Prostate gland (tissue), 2 donors: ENCODE measurements around the gene CLPTM1. TPM values are rescaled to one million over a fixed set of nuclear protein-coding genes. Genes with fewer than 3 reads are reported as not detected.
"Not testable (repeated sequence)": the region's sequence is repeated elsewhere in the genome, so short reads cannot be mapped to it uniquely, and the experiment has no call there.

ENCODE experiments used
- DNase-seq: peaks from one replicate; pipeline ENCODE4 v3.0.0-alpha.2; 2019; ENCODE audit warnings: low spot score
- H3K27ac ChIP-seq, 2 donors: fragments of 200-600 bp; sonication (generic); 2 replicates each; pipeline ENCODE4 v1.5.1; 2017 to 2019
- H3K27me3 ChIP-seq: fragments of 200-600 bp; sonication (generic); replicated peaks from 2 replicates; pipeline ENCODE4 v1.5.1; 2019; ENCODE audit not compliant: insufficient read depth
- H3K36me3 ChIP-seq, 2 donors: fragments of 200-600 bp; sonication (generic); 1 replicate in 1 of 2; 2 replicates in 1 of 2; pipeline versions ENCODE4 v1.5.1 to v1.8.1; 2017 to 2019
- H3K4me1 ChIP-seq: fragments of 200-600 bp; sonication (generic); replicated peaks from 2 replicates; pipeline ENCODE4 v1.5.1; 2019
- H3K4me3 ChIP-seq, 2 donors: fragments of 200-600 bp; sonication (generic); 2 replicates each; pipeline ENCODE4 v1.5.1; 2017 to 2019
- H3K9me3 ChIP-seq: fragments of 200-600 bp; sonication (generic); 2 replicates; pipeline ENCODE4 v1.5.1; 2017
- POLR2A ChIP-seq: fragments of 450-650 bp; IDR thresholded peaks from one replicate; pipeline ENCODE4 v1.6.1; 2016; ENCODE audit warnings: antibody characterized with exemption, mild to moderate bottlenecking
- POLR2AphosphoS5 ChIP-seq: sonication (generic); formaldehyde crosslinking; IDR thresholded peaks from one replicate; pipeline ENCODE4 v1.6.1; 2017; ENCODE audit warnings: antibody characterized with exemption
- WGBS: methylation state at CpG from one replicate; pipeline ENCODE4 v1.1.5; 2018; 5-methylcytosine and 5-hydroxymethylcytosine counted together
- intact Hi-C: fragments of 100-400 bp; cut with DNase I; formaldehyde crosslinking; loops from one replicate; pipeline ENCODE4 v1.14.2; 2022
- total RNA-seq, 2 donors: library from RNA; depleted of rRNA; stranded (reverse); fragments of >200 nt; gene quantifications; one replicate each; pipeline ENCODE4 v1.1.0, GENCODE V29; 2016
- TF ChIP-seq, protein P1 (sequence below), 4 experiments: fragments of 200-600 bp in 2 of 4; fragments of 450-650 bp in 2 of 4; sonication (generic) in 2 of 4; IDR thresholded peaks; 1 replicate in 3 of 4; 2 replicates in 1 of 4; pipeline ENCODE4 v1.5.1; 2016 to 2019; ENCODE audit warnings: antibody characterized with exemption in 4 of 4, mild to moderate bottlenecking in 2 of 4, moderate library complexity in 2 of 4

Gene CLPTM1
- total RNA-seq, 2 donors from 2014 or later = 102 to 185 TPM

DNA sequence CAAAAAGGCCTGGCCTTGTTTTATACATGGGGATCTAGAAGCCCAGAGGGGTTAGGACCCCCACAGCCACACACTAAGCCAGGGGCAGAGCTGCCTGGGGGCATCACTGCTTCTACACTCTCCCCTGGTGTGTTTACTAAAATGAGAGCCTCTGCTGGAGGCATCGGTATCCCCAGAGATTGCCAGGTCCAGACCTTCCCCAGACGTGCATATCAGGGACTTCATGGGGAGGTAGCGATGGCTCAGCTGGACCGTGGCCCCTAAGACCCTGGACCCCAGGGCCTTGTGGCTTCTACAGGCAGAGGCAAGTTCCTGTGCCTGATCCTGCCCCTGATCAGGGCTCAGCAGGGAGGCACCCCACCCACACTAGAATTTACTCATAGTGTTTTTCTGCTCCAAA, 13.5 kb downstream of the CLPTM1 start:
- H3K27ac ChIP-seq = no peak overlapping the region
- intact Hi-C loops = no loop called here
- no peak for DNase-seq
- no peaks in the 10 kb centered on the region for H3K36me3 ChIP-seq
- TF ChIP-seq, protein P1, sequence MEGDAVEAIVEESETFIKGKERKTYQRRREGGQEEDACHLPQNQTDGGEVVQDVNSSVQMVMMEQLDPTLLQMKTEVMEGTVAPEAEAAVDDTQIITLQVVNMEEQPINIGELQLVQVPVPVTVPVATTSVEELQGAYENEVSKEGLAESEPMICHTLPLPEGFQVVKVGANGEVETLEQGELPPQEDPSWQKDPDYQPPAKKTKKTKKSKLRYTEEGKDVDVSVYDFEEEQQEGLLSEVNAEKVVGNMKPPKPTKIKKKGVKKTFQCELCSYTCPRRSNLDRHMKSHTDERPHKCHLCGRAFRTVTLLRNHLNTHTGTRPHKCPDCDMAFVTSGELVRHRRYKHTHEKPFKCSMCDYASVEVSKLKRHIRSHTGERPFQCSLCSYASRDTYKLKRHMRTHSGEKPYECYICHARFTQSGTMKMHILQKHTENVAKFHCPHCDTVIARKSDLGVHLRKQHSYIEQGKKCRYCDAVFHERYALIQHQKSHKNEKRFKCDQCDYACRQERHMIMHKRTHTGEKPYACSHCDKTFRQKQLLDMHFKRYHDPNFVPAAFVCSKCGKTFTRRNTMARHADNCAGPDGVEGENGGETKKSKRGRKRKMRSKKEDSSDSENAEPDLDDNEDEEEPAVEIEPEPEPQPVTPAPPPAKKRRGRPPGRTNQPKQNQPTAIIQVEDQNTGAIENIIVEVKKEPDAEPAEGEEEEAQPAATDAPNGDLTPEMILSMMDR (IDR thresholded peaks at IDR 0.05) = no peak
- WGBS = 90% methylated on average over 4 of the region's 4 CpGs
- no peaks in the 10 kb centered on the region for H3K4me1 ChIP-seq
- H3K9me3 ChIP-seq = no peaks in the 10 kb centered on the region
- H3K4me3 ChIP-seq = no peak overlapping the region
- H3K27me3 ChIP-seq = no peaks in the 10 kb centered on the region

DNA sequence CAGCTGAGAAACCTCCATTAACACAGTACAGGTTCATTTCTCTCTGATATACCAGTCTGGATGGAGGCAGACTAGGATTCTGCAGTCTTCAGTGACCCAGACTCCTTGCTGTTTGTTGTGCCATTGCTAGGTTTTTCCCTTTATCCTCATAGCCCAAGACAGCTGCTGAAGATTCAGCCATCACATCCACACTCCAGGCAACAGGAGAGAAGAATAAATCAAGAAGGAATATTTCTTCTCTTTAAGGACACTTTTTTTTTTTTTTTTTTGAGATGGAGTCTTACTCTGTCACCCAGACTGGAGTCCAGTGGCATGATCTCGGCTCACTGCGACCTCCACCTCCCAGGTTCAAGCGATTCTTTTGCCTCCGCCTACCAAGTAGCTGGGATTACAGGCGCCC, 14.3 kb downstream of the CLPTM1 start:
- TF ChIP-seq, protein P1 (IDR thresholded peaks at IDR 0.05) = no peak
- no peak for TF ChIP-seq POLR2AphosphoS5
- TF ChIP-seq POLR2A = no peak
- no peak overlapping the region for H3K27ac ChIP-seq
- no peaks in the 10 kb centered on the region for H3K27me3 ChIP-seq
- no peak overlapping the region for H3K4me3 ChIP-seq
- no peaks in the 10 kb centered on the region for H3K4me1 ChIP-seq
- over 99% methylated on average over 5 of the region's 5 CpGs for WGBS
- peaks cover 4 to 5% of the 10 kb centered on the region in 2 donors for H3K36me3 ChIP-seq
- intact Hi-C loops = no loop called here
- H3K9me3 ChIP-seq = no peaks in the 10 kb centered on the region
- no peak for DNase-seq

DNA sequence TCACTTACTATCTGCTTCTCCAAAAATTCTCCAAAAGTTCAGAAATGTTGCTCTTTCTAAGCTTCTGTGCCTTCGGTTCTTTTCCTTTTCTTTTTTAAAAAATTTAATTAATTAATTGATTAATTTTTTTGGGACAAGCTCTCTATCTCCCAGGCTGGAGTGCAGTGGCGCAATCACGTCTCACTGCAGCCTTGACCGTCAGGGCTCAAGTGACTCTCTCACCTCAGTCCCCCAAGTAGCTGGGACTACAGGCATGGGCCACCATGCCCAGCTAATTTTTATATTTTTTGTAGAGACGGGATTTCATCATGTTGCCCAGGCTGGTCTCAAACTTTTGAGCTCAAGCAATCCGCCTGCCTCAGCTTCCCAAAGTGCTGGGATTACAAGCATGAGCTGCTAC, 16.3 kb downstream of the CLPTM1 start:
- H3K27me3 ChIP-seq, H3K4me1 ChIP-seq, intact Hi-C loops, H3K27ac ChIP-seq, DNase-seq, H3K9me3 ChIP-seq, H3K4me3 ChIP-seq: not testable (repeated sequence)
- H3K36me3 ChIP-seq = peaks cover 6 to 23% of the 10 kb centered on the region in 2 donors
- 92% methylated on average over 6 of the region's 6 CpGs for WGBS

DNA sequence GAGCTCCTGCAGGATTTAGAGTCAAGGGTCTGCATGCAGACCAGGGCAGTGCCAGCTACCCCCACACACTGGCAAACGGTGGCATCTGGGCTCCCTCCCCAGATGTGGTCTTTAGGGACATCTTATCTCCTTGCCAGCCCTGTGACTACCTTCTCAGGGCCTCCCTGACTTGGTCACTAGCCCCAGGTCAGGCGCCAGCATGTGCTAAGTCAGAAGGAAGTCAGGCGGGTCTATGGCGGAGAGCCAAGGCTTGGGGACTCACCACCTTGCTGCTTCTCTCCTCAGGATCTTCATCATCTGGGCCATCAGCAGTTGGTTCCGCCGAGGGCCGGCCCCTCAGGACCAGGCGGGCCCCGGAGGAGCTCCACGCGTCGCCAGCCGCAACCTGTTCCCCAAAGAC, 17.6 kb downstream of the CLPTM1 start:
- H3K27ac ChIP-seq = no peak overlapping the region
- intact Hi-C loops = no loop called here
- H3K9me3 ChIP-seq = no peaks in the 10 kb centered on the region
- no peaks in the 10 kb centered on the region for H3K4me1 ChIP-seq
- no peak for DNase-seq
- 96% methylated on average over 13 of the region's 13 CpGs for WGBS
- no peaks in the 10 kb centered on the region for H3K27me3 ChIP-seq
- peaks cover 14 to 23% of the 10 kb centered on the region in 2 donors for H3K36me3 ChIP-seq
- H3K4me3 ChIP-seq = no peak overlapping the region
- TF ChIP-seq POLR2A (no peak), POLR2AphosphoS5 (no peak)
- TF ChIP-seq, protein P1 (IDR thresholded peaks at IDR 0.05) = no peak

DNA sequence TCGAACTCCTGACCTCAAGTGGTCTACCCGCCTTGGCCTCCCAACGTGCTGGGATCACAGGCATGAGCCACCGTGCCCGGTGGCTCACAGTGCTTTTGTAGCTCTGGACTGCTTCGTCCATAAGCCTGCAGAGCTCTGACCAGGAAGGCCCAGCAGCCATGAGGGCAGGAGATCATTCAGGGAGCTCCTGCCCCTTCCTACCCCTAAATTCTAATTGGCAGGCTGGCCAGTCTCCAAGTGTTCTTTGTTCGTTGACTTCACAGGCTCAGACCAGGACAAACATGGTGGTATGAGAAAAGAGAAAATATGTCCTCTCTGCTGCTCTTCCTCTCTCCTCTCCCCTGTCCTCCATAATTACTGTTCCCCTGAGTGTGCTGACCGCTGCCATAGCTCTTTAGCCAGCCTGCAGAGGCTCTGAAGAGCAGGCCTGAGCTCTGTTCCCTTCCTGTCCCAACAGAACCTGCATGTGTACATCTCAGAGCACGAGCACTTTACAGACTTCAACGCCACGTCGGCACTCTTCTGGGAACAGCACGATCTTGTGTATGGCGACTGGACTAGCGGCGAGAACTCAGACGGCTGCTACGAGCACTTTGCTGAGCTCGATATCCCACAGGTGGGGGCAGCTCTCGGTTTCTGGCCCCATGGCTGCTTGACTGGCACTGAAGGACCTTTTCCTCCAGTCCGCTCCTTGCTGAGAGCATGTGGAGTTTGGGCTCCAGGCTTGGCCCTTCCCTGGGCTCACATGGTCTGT, 19.0 kb downstream of the CLPTM1 start:
- Histone ChIP-seq H3K27me3 (no peaks in the 10 kb centered on the region), H3K36me3 (peaks cover 14 to 31% of the 10 kb centered on the region in 2 donors), H3K4me3 (no peak overlapping the region), H3K4me1 (no peaks in the 10 kb centered on the region), H3K9me3 (no peaks in the 10 kb centered on the region), H3K27ac (no peak overlapping the region)
- TF ChIP-seq, protein P1 (IDR thresholded peaks at IDR 0.05) = no peak
- TF ChIP-seq POLR2A (no peak), POLR2AphosphoS5 (no peak)
- intact Hi-C loops = no loop called here
- WGBS = 89% methylated on average over 21 of the region's 21 CpGs
- no peak for DNase-seq
